NB4 (cell line): ENCODE measurements around the gene HIGD1A.

Experiments
- POLR2A ChIP-seq: IDR thresholded peaks from 2 replicates; pipeline ENCODE4 v1.6.1; 2011; ENCODE audit warnings: mild to moderate bottlenecking; ENCODE audit not compliant: insufficient read length; ENCODE audit errors: extremely low read depth
- TF ChIP-seq, protein P1 (sequence below): IDR thresholded peaks from one replicate; pipeline ENCODE4 v1.5.1; 2012; ENCODE audit warnings: low read depth, low read length

DNA sequence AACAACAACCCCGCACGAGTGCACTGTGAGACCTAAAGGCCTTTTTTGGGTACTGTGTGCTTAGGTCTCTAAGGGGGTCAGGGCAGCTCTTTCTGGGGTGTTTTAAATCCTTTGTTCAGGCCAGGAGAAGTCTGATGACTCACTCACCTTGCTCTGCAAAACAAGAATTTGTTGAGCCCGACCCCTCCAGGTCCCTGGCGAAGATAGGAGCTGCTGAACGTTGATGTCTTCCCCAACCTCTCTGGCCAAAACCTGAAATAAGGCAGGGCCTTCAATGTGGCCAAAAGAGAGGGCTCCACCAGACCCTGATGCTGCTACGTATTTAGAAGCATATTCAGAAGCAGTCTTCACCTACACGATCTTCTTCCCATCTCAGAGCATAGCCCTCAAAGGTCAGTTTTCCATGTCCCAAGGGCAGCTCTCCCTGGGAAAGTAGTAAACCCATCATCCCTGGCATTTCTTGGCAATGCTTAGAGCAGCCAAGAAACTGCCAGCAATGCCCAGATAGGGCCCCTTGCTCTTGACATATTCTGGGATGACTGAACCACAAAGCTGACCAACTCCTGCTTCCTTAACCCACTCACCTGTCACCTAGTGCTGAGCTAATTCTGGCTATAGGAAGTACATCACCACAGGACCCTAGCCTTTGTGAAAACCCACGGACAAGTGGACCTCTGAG lies 58.4 kb downstream of the HIGD1A start:
- TF ChIP-seq, protein P1, sequence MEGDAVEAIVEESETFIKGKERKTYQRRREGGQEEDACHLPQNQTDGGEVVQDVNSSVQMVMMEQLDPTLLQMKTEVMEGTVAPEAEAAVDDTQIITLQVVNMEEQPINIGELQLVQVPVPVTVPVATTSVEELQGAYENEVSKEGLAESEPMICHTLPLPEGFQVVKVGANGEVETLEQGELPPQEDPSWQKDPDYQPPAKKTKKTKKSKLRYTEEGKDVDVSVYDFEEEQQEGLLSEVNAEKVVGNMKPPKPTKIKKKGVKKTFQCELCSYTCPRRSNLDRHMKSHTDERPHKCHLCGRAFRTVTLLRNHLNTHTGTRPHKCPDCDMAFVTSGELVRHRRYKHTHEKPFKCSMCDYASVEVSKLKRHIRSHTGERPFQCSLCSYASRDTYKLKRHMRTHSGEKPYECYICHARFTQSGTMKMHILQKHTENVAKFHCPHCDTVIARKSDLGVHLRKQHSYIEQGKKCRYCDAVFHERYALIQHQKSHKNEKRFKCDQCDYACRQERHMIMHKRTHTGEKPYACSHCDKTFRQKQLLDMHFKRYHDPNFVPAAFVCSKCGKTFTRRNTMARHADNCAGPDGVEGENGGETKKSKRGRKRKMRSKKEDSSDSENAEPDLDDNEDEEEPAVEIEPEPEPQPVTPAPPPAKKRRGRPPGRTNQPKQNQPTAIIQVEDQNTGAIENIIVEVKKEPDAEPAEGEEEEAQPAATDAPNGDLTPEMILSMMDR = no peak
- TF ChIP-seq POLR2A = no peak
